GM23248 (cell line): ENCODE results near the gene PDGFRB.

Source experiments
- EZH2 ChIP-seq: fragments of 200-600 bp; sonication (generic); IDR thresholded peaks from 2 replicates; pipeline ENCODE4 v1.6.1; 2018; ENCODE audit warnings: antibody characterized with exemption, mild to moderate bottlenecking; ENCODE audit not compliant: insufficient read depth, poor library complexity, severe bottlenecking
- EZH2phosphoT487 ChIP-seq: fragments of 200-600 bp; sonication (generic); IDR thresholded peaks from 2 replicates; pipeline ENCODE4 v1.6.1; 2018; ENCODE audit warnings: antibody characterized with exemption, moderate library complexity, mild to moderate bottlenecking, low read depth; ENCODE audit not compliant: insufficient read depth

DNA sequence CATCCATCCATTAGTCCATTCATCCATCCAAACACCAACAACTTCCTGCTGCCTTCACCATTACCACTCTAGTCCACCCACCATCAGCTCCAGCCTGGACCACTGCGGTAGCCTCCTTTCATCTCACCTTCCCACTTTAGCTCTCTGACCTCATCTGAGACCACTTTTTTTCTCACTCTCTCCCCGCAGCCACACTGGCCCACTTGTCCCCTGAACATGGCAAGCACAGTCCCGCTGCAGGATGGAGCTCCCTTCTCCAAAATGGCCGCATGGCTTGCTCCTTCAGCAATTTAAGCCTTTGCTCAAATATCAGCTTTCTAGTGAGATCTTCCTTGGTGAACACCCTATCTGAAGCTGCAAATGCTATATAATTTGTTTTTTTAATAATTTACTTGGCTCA is 80.4 kb downstream of the PDGFRB start:
- TF ChIP-seq EZH2 (no peak), EZH2phosphoT487 (no peak)
